GM10266 (cell line): ENCODE data around the gene TTLL9.
"Not testable (repeated sequence)": the region's sequence is repeated elsewhere in the genome, so short reads cannot be mapped to it uniquely, and the experiment has no call there.

Experiments
- DNase-seq: peaks from one replicate; pipeline ENCODE4 v3.0.0; 2012; ENCODE audit errors: extremely low spot score
- CTCF ChIP-seq: IDR thresholded peaks from 2 replicates; pipeline ENCODE4 v1.5.1; 2012; ENCODE audit warnings: mild to moderate bottlenecking, low read depth; ENCODE audit not compliant: control insufficient read depth, insufficient read depth; ENCODE audit errors: missing control alignments

Gene TTLL9

GRCh38 chr20:31915491-31916280 lies 45.3 kb downstream of the TTLL9 start:
- no peak for TF ChIP-seq CTCF
- no peak for DNase-seq

GRCh38 chr20:31916708-31917107 lies 46.3 kb downstream of the TTLL9 start:
- no peak for DNase-seq
- TF ChIP-seq CTCF: no peak

- DNase-seq: not testable (repeated sequence)
These were observed 47.6 kb downstream of the TTLL9 start for GRCh38 chr20:31917962-31918412.

- DNase-seq: no peak
- TF ChIP-seq CTCF: no peak
These were observed 48.2 kb downstream of the TTLL9 start for GRCh38 chr20:31918466-31919105.

GRCh38 chr20:31919410-31920155 lies 49.1 kb downstream of the TTLL9 start:
- no peak for TF ChIP-seq CTCF
- DNase-seq: no peak

DNA sequence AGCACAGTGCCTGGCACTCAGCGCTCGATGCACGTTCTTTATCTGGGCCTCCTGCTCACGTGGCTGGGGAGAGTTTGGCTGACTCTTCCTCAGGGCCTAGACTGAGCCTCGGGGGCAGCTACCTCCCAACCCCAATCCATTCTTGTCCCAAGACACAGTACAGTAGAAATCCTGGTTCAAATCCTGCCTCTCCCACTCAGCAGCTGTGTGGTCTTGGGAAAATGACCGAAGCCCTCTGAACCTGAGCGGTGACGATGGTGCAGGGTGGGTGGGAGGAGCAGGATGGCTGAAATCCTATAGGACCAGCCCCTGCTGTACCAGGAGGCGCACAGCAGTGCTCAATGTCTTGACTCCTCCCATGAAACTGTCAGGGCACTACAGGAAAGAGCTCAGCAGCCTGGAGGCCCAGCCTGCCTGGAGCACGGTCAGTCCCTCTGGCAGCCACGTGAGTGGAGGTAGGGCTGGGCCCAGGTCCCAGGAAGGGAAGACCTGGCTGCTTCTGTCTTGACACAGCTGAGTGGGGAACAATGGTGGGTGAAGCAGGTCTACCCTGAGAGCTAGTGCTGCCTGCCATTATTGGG lies 49.9 kb downstream of the TTLL9 start:
- no peak for TF ChIP-seq CTCF
- DNase-seq: no peak

GRCh38 chr20:31921480-31921879 lies 51.0 kb downstream of the TTLL9 start:
- DNase-seq: not testable (repeated sequence)

GRCh38 chr20:31922181-31922580 lies 51.7 kb downstream of the TTLL9 start:
- no peak for DNase-seq
- no peak for TF ChIP-seq CTCF
